ENCODE results near the gene CNOT2.
A peak's percentile ranks its signal among the peaks of the same experiment; 100 is the strongest.

Gene CNOT2

GRCh38 chr12:70251226-70251625 lies 8.0 kb downstream of the CNOT2 start:
- FAIRE-seq (no peak), DNase-seq (ENCODE audit: extremely low spot score, insufficient read length, low read depth) (no peak)

- no peak for FAIRE-seq
- DNase-seq (ENCODE audit: extremely low spot score, insufficient read length, low read depth), result no peak
Observed at GRCh38 chr12:70251661-70252060, 8.4 kb downstream of the CNOT2 start.

GRCh38 chr12:70252832-70253231 lies 9.6 kb downstream of the CNOT2 start:
- no peak for DNase-seq (ENCODE audit: extremely low spot score, insufficient read length, low read depth)
- no peak for FAIRE-seq

- FAIRE-seq, result no peak
Observed at GRCh38 chr12:70254225-70254624, 11.0 kb downstream of the CNOT2 start.

GRCh38 chr12:70254846-70255245 lies 11.6 kb downstream of the CNOT2 start:
- FAIRE-seq (no peak), DNase-seq (ENCODE audit: extremely low spot score, insufficient read length, low read depth) (no peak)

More at GRCh38 chr12:70254225-70254624, 11.0 kb downstream of the CNOT2 start:
- DNase-seq (ENCODE audit: extremely low spot score, insufficient read length, low read depth), result no peak

GRCh38 chr12:70255311-70255710 lies 12.1 kb downstream of the CNOT2 start:
- FAIRE-seq, result no peak
- DNase-seq (ENCODE audit: extremely low spot score, insufficient read length, low read depth), result no peak

GRCh38 chr12:70258605-70259403 lies 15.6 kb downstream of the CNOT2 start:
- no peak for DNase-seq (ENCODE audit: extremely low spot score, insufficient read length, low read depth)
- FAIRE-seq, result no peak

GRCh38 chr12:70260646-70261045 lies 17.4 kb downstream of the CNOT2 start:
- FAIRE-seq (no peak), DNase-seq (ENCODE audit: extremely low spot score, insufficient read length, low read depth) (no peak)

GRCh38 chr12:70264067-70264867 lies 21.0 kb downstream of the CNOT2 start:
- DNase-seq (ENCODE audit: extremely low spot score, insufficient read length, low read depth), result no peak
- no peak for FAIRE-seq

- DNase-seq (ENCODE audit: extremely low spot score, insufficient read length, low read depth) (no peak), FAIRE-seq (no peak)
Observed at GRCh38 chr12:70265132-70265531, 21.9 kb downstream of the CNOT2 start.

GRCh38 chr12:70267550-70267949 lies 24.3 kb downstream of the CNOT2 start:
- no peak for FAIRE-seq
- DNase-seq (ENCODE audit: extremely low spot score, insufficient read length, low read depth), result no peak

GRCh38 chr12:70268972-70269371 lies 25.7 kb downstream of the CNOT2 start:
- FAIRE-seq, result no peak

GRCh38 chr12:70270108-70270507 lies 26.9 kb downstream of the CNOT2 start:
- FAIRE-seq (no peak), DNase-seq (ENCODE audit: extremely low spot score, insufficient read length, low read depth) (no peak)

More at GRCh38 chr12:70268972-70269371, 25.7 kb downstream of the CNOT2 start:
- DNase-seq (ENCODE audit: extremely low spot score, insufficient read length, low read depth), result no peak

GRCh38 chr12:70271025-70271424 lies 27.8 kb downstream of the CNOT2 start:
- no peak for DNase-seq (ENCODE audit: extremely low spot score, insufficient read length, low read depth)
- FAIRE-seq, result no peak

- FAIRE-seq, result no peak
- DNase-seq (ENCODE audit: extremely low spot score, insufficient read length, low read depth), result no peak
Observed at GRCh38 chr12:70272510-70272909, 29.3 kb downstream of the CNOT2 start.

- FAIRE-seq, result no peak
- no peak for DNase-seq (ENCODE audit: extremely low spot score, insufficient read length, low read depth)
Observed at GRCh38 chr12:70275045-70275444, 31.8 kb downstream of the CNOT2 start.

- DNase-seq (ENCODE audit: extremely low spot score, insufficient read length, low read depth), result no peak
- FAIRE-seq, result no peak
Observed at GRCh38 chr12:70277973-70278372, 34.7 kb downstream of the CNOT2 start.

- no peak for DNase-seq (ENCODE audit: extremely low spot score, insufficient read length, low read depth)
- no peak for FAIRE-seq
Observed at GRCh38 chr12:70278945-70279344, 35.7 kb downstream of the CNOT2 start.

GRCh38 chr12:70283232-70283631 lies 40.0 kb downstream of the CNOT2 start:
- FAIRE-seq, result no peak
- DNase-seq (ENCODE audit: extremely low spot score, insufficient read length, low read depth), result no peak

- FAIRE-seq, result no peak
- no peak for DNase-seq (ENCODE audit: extremely low spot score, insufficient read length, low read depth)
Observed at GRCh38 chr12:70288817-70289216, 45.6 kb downstream of the CNOT2 start.

GRCh38 chr12:70290116-70290515 lies 46.9 kb downstream of the CNOT2 start:
- FAIRE-seq, result peak; percentile 41
- DNase-seq (ENCODE audit: extremely low spot score, insufficient read length, low read depth), result no peak
